Suprapubic skin (tissue), 4 donors: ENCODE results near the gene NEURL4.

ENCODE experiments used
- CTCF ChIP-seq, 2 donors: fragments of 200-600 bp in 1 of 2; fragments of 450-650 bp in 1 of 2; sonication (generic) in 1 of 2; IDR thresholded peaks; one replicate each; pipeline ENCODE4 v1.5.1; 2016 to 2019; ENCODE audit warnings: antibody characterized with exemption in 2 of 2, mild to moderate bottlenecking in 1 of 2, moderate library complexity in 1 of 2
- EP300 ChIP-seq: sonication (generic); formaldehyde crosslinking; IDR thresholded peaks from one replicate; pipeline ENCODE4 v1.6.1; 2017; ENCODE audit warnings: antibody characterized with exemption
- POLR2A ChIP-seq, 2 donors: fragments of 450-650 bp; IDR thresholded peaks; one replicate each; pipeline ENCODE4 v1.6.1; 2017; ENCODE audit warnings: antibody characterized with exemption in 2 of 2, mild to moderate bottlenecking in 2 of 2, moderate library complexity in 2 of 2
- POLR2AphosphoS5 ChIP-seq, 3 donors: sonication (generic); formaldehyde crosslinking; IDR thresholded peaks; one replicate each; pipeline ENCODE4 v1.6.1; 2017; ENCODE audit warnings: antibody characterized with exemption in 3 of 3

- TF ChIP-seq CTCF (IDR thresholded peaks at IDR 0.05) (no peak), POLR2A (IDR thresholded peaks at IDR 0.05) (no peak), POLR2AphosphoS5 (IDR thresholded peaks at IDR 0.05) (no peak), EP300 (no peak)
These were observed 11.9 kb downstream of the NEURL4 start for GRCh38 chr17:7317161-7317803.
